SU-DHL-6 (cell line): ENCODE data around the gene GRAP.

Experiments used
- H2AFZ ChIP-seq: fragments of 200-600 bp; sonication (generic); 2 replicates; pipeline ENCODE4 v1.6.1; 2014; ENCODE audit warnings: low read depth, mild to moderate bottlenecking, moderate library complexity, mixed read lengths, antibody characterized with exemption, low read length; ENCODE audit not compliant: severe bottlenecking
- H3F3A ChIP-seq: fragments of 200-600 bp; shearing (Covaris generic); 2 replicates; pipeline ENCODE4 v1.6.0; 2016; ENCODE audit warnings: antibody characterized with exemption, mild to moderate bottlenecking; ENCODE audit not compliant: insufficient read depth
- H3K27ac ChIP-seq: fragments of 200-600 bp; sonication (generic); 2 replicates; pipeline ENCODE4 v1.5.1; 2016; ENCODE audit warnings: low read depth, mild to moderate bottlenecking, low read length, moderate library complexity, mixed read lengths
- H3K27me3 ChIP-seq: fragments of 200-600 bp; sonication (generic), shearing (Covaris generic); 2 replicates; pipeline ENCODE4 v1.6.0; 2014; ENCODE audit warnings: mild to moderate bottlenecking, low read length
- H3K36me3 ChIP-seq: fragments of 200-600 bp; sonication (generic); 2 replicates; pipeline ENCODE4 v1.6.1; 2014; ENCODE audit warnings: mild to moderate bottlenecking, low read length, mixed read lengths
- H3K4me2 ChIP-seq: fragments of 300-600, 200-600 bp; shearing (Covaris generic), sonication (generic); 2 replicates; pipeline ENCODE4 v1.6.0; 2014; ENCODE audit warnings: low read length, low read depth, mild to moderate bottlenecking; ENCODE audit not compliant: poor library complexity, severe bottlenecking
- H3K4me3 ChIP-seq: fragments of 200-600 bp; sonication (generic); 2 replicates; pipeline ENCODE4 v1.5.1; 2014; ENCODE audit warnings: antibody characterized with exemption, low read length, mild to moderate bottlenecking, mixed read lengths; ENCODE audit not compliant: insufficient read depth, poor library complexity, severe bottlenecking
- H3K79me2 ChIP-seq: fragments of 200-600 bp; sonication (generic); 2 replicates; pipeline ENCODE4 v1.6.1; 2014; ENCODE audit warnings: mild to moderate bottlenecking, low read length, moderate library complexity; ENCODE audit not compliant: insufficient read depth
- H3K9ac ChIP-seq: fragments of 200-600 bp; sonication (generic); 2 replicates; pipeline ENCODE4 v1.7.0; 2014; ENCODE audit warnings: mild to moderate bottlenecking, low read length
- H3K9me2 ChIP-seq: fragments of 200-600 bp; sonication (generic); replicated peaks from 2 replicates; pipeline ENCODE4 v1.6.1; 2014; ENCODE audit warnings: low read length; ENCODE audit not compliant: insufficient read depth
- H3K9me3 ChIP-seq: fragments of 200-600 bp; sonication (generic); 2 replicates; pipeline ENCODE4 v1.6.1; 2014; ENCODE audit warnings: low read length, mixed read lengths; ENCODE audit not compliant: insufficient read depth
- H4K20me1 ChIP-seq: fragments of 200-600 bp; sonication (generic); 2 replicates; pipeline ENCODE4 v1.6.1; 2014; ENCODE audit warnings: low read depth, mild to moderate bottlenecking, antibody characterized with exemption, low read length, moderate library complexity, mixed read lengths
- EZH2phosphoT487 ChIP-seq: fragments of 200-600 bp; sonication (generic), shearing (Covaris generic); conservative IDR thresholded peaks from 2 replicates; pipeline ENCODE4 v1.6.1; 2018; ENCODE audit warnings: mild to moderate bottlenecking, antibody characterized with exemption, low read length, moderate library complexity, mixed read lengths
- TF ChIP-seq, protein P1 (sequence below): fragments of 200-600 bp; sonication (generic); IDR thresholded peaks from one replicate; pipeline ENCODE4 v1.5.1; 2017; ENCODE audit warnings: antibody characterized with exemption, mild to moderate bottlenecking, low read length, moderate library complexity; ENCODE audit not compliant: insufficient read depth, poor library complexity, severe bottlenecking

Gene GRAP

GRCh38 chr17:18994631-18995030, 52.1 kb downstream of the GRAP start:
- no peaks in the 10 kb centered on the region; the same call in 1 of the 2 replicates for H4K20me1 ChIP-seq
- no peak overlapping the region for H2AFZ ChIP-seq
- H3K27ac ChIP-seq: no peak overlapping the region
- no peak overlapping the region for H3K9ac ChIP-seq
- no peaks in the 10 kb centered on the region for H3F3A ChIP-seq
- H3K4me3 ChIP-seq: no peak overlapping the region
- H3K9me2 ChIP-seq: no peaks in the 10 kb centered on the region
- peaks cover 52% of the 10 kb centered on the region for H3K79me2 ChIP-seq
- no peak overlapping the region for H3K4me2 ChIP-seq
- peaks cover 13% of the 10 kb centered on the region; the same call in 1 of the 2 replicates for H3K36me3 ChIP-seq
- no peaks in the 10 kb centered on the region for H3K27me3 ChIP-seq
- TF ChIP-seq, protein P1, sequence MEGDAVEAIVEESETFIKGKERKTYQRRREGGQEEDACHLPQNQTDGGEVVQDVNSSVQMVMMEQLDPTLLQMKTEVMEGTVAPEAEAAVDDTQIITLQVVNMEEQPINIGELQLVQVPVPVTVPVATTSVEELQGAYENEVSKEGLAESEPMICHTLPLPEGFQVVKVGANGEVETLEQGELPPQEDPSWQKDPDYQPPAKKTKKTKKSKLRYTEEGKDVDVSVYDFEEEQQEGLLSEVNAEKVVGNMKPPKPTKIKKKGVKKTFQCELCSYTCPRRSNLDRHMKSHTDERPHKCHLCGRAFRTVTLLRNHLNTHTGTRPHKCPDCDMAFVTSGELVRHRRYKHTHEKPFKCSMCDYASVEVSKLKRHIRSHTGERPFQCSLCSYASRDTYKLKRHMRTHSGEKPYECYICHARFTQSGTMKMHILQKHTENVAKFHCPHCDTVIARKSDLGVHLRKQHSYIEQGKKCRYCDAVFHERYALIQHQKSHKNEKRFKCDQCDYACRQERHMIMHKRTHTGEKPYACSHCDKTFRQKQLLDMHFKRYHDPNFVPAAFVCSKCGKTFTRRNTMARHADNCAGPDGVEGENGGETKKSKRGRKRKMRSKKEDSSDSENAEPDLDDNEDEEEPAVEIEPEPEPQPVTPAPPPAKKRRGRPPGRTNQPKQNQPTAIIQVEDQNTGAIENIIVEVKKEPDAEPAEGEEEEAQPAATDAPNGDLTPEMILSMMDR: no peak
- no peak for TF ChIP-seq EZH2phosphoT487
- H3K9me3 ChIP-seq: peaks cover 7% of the 10 kb centered on the region; the same call in 1 of the 2 replicates

DNA sequence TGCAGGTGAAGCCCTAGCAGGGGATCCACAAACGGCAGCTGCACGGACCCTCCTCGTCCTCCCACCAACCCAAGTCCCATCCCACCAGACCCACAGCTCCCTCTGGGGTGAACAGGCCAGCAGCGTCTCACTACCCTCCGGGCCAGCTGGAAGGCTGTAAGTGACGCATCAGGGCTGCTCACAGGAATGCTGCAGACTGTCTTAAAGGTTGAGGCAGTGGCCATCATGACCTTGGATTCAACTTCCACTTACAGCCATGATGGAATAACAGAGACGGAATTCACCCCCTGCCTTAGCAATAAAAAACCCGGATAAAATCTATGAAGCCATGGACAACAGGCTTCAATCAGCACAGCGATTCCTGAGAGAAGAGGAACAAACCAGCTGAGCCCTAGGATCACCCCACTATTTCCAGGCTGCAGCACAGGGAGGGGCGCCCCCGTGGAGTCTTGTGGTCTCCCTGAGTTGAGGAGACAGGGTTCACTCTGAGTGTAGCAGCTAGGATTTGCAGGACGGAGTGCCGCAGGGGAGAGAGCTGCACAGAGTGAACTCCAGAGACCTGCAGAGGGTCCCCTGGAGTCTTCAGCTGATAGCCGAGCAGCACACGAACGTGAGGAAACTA, 52.7 kb downstream of the GRAP start:
- Histone ChIP-seq H4K20me1 (no peaks in the 10 kb centered on the region; the same call in 1 of the 2 replicates), H2AFZ (no peak overlapping the region), H3F3A (no peaks in the 10 kb centered on the region), H3K4me3 (no peak overlapping the region), H3K4me2 (no peak overlapping the region), H3K79me2 (peaks cover 52% of the 10 kb centered on the region), H3K36me3 (peaks cover 13% of the 10 kb centered on the region; the same call in 1 of the 2 replicates), H3K27me3 (no peaks in the 10 kb centered on the region), H3K9ac (no peak overlapping the region), H3K9me2 (no peaks in the 10 kb centered on the region), H3K27ac (no peak overlapping the region), H3K9me3 (peaks cover 7% of the 10 kb centered on the region; the same call in 1 of the 2 replicates)
- TF ChIP-seq EZH2phosphoT487: no peak
- TF ChIP-seq, protein P1: no peak

DNA sequence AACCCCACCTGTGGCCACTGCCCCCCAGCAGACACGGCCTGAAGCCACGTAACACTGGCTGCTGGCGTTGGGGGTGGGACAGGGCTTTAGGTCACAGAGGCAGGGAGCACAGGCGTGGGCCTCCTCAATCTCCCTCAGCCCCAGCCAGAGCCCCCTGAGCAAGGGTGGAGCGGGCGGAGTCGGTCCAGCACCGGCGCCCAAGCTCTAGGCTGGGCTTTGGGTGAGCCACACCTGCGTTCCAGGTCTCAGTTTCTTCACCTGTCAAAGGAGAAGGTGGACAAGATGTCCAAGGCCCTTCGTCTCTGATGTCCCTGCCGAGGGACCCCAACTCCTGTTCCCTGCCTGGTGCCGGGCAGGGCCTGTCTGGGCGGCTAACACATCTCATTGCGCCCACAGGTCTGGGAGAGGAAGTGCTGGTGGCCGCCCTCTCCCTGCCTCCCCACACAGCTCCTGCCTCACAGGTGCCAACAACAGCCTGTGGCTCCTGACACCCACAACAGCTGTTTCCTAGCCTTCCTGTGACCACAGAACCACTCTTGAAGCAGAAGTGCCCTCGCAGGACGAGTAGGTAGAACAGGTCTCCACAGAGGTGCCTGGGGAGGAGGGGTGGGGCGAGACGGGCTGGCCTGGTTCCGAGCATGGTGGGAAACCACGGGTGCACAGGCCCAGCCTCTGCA, 54.2 kb downstream of the GRAP start:
- Histone ChIP-seq H3K9ac (no peak overlapping the region), H4K20me1 (no peaks in the 10 kb centered on the region; the same call in 1 of the 2 replicates), H3K4me2 (no peak overlapping the region)

More for the DNA sequence above, 54.2 kb downstream of the GRAP start:
- Histone ChIP-seq H3K9me2 (no peaks in the 10 kb centered on the region), H3K36me3 (peaks cover 13% of the 10 kb centered on the region; the same call in 1 of the 2 replicates), H3K27ac (no peak overlapping the region), H3K4me3 (no peak overlapping the region), H2AFZ (no peak overlapping the region), H3K27me3 (no peaks in the 10 kb centered on the region), H3K9me3 (peaks cover 7% of the 10 kb centered on the region; the same call in 1 of the 2 replicates), H3K79me2 (peaks cover 46% of the 10 kb centered on the region), H3F3A (no peaks in the 10 kb centered on the region)
- TF ChIP-seq, protein P1: no peak
- TF ChIP-seq EZH2phosphoT487: no peak
